CD4-positive, alpha-beta T cell treated with Interleukin-10 for 1 hour (primary cell): ENCODE data around the gene HTRA1.

Source experiments
- DNase-seq: peaks from one replicate; pipeline ENCODE4 v3.0.0-alpha.2; 2020

Gene HTRA1

DNA sequence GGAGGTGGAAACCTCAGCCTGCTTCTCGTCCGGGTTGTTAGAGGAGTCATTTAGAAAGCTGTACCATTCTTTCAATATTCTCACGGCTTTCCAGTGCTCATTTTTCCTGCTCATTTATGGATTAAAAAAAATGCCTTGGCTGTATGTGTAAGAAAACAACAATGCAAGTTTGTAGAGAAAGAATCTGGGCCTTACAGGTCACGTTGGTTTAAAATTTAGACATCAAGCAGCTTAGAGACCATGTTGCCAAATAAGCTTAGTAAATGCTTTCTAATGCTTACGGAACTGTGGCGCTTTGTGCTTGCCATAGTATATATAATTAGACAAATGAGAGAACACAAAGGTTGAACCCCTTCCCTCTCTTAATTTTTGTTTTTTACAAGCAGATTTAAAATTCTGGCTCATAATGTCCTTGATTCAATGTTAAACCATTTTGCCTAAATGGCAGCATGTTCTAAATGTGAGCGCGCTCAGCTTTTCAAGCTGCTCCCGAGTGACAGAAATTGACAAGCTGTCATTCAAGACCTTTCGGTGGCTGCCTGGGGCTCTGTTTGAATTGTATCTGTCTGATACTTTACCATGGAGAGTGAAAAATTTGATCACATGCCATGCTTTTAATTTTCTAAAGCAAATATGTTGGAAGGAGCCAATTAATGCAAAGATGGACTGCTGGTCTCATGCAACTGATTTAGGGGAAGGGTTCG, 5.8 kb upstream of the HTRA1 start:
- no peak for DNase-seq

DNA sequence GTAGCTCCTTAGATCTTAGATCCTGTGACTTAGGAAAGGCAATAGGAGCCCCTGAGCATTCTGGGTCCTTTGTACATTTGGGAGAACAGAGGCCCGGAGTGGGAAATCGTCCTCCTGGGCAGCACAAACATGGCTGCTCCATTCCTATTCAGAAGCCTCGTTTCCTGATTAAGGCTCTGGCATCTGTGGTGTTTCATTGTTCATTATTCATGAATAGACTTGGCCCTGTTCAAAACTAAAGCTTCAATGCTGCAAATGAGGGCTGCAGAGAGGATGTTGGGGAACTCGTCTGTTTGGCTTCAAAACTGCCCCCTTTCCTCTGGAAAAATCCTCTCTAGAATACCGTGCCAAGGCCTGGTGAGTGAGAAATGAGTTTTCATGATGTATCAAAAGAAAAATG, 3.4 kb upstream of the HTRA1 start:
- DNase-seq = no peak

DNA sequence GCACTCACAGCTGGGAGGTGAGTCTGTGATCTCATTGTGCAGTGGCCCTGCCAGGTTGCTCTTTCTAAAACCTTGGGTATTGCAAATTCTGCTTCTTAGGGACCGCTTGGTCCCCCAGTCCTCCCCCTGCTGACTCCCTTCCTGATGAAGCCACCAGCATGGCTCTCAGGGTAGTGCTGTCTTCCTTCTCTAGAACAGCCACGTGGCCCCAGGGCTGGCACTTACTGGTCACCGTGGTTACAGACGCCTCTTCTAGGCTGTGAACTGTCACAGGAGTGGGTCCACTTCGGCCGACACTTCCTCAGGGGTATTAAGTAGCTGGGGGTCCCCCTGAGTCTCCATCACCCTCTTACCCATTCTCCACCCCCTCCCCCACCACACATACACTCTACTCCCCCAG, 2.7 kb upstream of the HTRA1 start:
- no peak for DNase-seq

- no peak for DNase-seq
Measured at GRCh38 chr10:122459561-122460273, 1.6 kb upstream of the HTRA1 start.

GRCh38 chr10:122460891-122461293, 461 bp upstream of the HTRA1 start:
- no peak for DNase-seq

DNA sequence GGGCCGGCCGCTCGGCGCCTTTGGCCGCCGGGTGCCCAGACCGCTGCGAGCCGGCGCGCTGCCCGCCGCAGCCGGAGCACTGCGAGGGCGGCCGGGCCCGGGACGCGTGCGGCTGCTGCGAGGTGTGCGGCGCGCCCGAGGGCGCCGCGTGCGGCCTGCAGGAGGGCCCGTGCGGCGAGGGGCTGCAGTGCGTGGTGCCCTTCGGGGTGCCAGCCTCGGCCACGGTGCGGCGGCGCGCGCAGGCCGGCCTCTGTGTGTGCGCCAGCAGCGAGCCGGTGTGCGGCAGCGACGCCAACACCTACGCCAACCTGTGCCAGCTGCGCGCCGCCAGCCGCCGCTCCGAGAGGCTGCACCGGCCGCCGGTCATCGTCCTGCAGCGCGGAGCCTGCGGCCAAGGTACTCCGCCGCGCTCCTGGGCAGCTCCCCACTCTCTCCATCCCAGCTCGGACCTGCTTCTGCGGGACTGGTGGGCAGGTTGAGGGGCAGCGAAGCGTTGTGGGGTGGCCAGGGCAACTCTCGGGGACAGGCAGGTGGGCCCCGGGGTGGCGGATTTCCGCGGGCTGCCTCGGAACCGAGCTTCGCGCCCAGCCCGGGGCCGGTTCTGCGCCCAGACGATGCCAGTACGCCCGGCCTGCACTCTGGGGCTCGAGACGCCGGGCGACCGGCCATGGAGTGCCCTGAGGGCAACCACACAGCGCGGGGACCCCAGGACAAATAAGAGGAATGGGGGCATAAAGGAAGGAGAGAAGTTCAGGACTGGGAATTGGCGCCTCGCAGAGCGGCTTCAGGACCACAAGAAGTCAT, 578 bp downstream of the HTRA1 start:
- no peak for DNase-seq

GRCh38 chr10:122462533-122463465, 1.4 kb downstream of the HTRA1 start:
- DNase-seq = no peak

DNA sequence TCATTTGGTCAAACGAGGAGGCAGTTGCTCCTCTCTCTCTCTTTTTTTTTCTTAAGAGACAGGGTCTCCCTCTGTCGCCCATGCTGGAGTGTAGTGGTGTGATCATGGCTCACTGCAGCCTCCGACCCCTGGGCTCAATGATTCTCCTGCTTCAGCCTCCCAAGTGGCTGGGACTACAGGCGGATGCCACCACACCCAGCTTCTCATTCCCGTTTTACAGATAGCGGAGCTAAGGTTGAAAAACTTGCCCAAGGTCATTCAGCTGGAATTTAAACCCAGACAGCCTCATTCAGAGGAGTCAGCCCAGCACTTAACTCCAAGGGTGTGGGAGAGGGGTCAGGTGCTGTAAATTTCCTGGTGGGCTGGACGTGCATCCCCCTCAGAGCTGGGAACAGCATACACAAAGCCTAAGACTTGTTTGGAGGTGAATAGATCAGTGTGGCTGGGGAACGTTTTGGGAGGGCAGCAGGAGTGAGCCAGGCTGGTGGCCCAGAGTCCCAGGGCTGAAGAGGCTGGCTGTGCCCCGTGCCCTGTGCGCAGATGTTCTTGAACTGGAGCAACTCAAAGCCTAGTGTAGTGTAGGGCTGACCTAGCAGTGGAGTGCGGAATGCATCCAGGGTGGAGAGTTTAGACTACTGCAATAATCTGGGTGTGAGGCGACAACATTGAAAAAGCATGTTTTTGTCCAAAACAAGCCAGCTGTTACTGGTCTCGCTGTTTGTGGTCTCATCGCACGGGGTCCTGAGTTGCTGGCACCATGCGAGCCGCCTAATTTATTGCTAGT, 2.3 kb downstream of the HTRA1 start:
- no peak for DNase-seq

DNA sequence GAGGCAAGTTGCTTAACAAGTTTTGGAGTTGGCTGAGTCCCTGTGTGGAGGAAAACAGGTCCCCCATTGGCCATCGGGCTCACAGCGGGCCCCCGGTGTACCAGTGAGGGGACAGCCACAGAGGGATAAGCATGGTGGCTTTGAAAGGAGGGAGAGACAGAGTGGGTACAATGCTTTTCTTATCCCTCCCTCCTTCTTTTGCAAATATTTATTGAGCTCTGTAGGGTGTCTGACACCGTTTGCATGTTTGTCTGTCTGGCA, 2.8 kb downstream of the HTRA1 start:
- DNase-seq = no peak

- DNase-seq = no peak
Measured at GRCh38 chr10:122464586-122464985, 3.2 kb downstream of the HTRA1 start.

GRCh38 chr10:122465401-122466040, 4.2 kb downstream of the HTRA1 start:
- DNase-seq = no peak

GRCh38 chr10:122466951-122467381, 5.6 kb downstream of the HTRA1 start:
- DNase-seq = no peak

DNA sequence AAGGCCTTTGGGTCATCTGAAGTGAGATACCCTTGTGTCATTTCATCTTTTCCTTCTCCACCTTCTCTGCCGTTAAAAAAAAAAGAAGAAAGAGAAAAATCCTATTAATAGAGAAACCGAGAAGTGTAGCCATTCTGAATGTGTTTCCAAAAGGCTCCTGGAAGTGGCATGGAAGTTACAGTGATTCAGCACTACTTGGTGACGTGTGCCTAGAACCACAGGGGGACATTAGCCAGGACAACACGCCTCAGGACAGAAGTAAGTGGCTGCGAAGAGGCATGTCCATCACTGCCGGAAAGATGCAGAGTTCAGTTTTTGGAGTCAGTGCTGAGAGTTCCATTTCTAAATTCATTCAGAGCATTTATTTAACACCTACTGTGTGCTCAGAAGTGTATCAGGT, 6.3 kb downstream of the HTRA1 start:
- DNase-seq = no peak

DNA sequence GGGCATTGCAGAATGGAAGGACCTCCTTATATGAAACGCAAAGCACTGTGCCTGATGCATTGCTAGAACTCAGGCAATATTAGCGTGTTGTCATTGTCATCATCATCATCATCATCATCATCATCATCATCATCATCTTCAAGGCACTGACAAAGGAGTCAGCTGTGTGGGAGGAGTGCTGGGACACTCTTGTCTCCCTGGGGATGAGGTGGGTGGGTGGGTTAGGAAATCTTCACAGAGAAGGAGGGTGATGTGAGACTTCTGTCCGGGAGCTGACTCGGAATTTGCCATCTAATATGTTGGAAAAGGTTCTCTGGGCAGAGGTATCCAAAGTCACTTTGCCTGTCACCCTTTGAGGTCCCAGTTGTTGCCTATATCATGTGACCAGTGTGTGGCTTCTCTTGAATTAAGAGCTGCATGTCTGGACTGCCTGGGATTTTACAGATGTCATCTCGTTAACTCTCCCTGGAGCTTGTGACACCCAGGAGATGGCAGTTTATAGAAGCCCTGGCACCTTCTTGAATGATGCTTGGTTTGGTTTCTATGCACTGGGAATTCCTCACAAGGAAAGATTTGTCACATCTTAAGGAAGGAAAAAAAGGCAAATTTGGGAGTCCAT, 7.1 kb downstream of the HTRA1 start:
- no peak for DNase-seq

DNA sequence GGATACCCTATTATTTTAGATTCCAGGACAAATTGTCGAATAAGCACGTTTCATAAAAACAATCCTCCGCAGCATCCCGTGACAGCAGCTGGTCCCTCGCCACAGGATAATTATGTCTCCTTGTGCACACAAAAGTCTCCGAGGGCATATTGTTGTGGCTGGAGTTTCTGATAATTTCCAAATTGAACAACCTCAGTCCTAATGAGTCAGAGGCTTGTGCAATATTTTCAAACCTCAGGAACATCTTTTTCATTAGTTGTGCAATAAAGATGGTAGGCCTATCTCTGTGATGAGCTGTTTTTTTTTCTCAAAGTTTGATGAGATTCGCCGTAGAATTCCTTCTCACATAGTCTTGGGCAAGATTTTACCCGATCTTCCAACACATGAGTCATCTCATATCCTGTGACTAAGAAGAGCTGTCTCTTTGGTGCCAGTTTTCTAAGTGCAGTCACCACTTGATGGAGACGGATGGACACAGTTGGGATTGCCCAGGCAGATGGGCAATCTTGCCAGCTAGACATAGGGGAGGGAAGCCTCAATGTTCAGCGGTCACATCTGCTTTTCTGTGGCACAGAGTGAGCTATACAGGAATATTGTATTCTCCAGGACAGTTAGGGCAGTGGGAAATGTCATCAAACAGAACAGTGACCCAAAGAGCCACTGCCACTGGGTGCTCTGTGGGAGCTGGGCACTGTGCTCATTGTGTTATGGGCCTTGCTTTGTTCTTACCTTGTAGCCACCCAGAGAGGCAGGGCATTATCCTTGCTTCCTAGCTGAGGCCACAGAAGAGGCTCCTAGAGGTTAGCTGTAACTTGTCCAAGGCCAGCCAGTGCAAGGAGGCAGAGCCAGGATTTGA, 7.8 kb downstream of the HTRA1 start:
- DNase-seq = no peak

GRCh38 chr10:122469848-122470247, 8.5 kb downstream of the HTRA1 start:
- DNase-seq = no peak

GRCh38 chr10:122471531-122472177, 10.3 kb downstream of the HTRA1 start:
- no peak for DNase-seq

- DNase-seq = no peak
Measured at GRCh38 chr10:122473116-122473515, 11.8 kb downstream of the HTRA1 start.

GRCh38 chr10:122474131-122474818, 12.9 kb downstream of the HTRA1 start:
- DNase-seq = no peak
